ENCODE data around the gene LMTK2.

LMTK2 gene

DNA sequence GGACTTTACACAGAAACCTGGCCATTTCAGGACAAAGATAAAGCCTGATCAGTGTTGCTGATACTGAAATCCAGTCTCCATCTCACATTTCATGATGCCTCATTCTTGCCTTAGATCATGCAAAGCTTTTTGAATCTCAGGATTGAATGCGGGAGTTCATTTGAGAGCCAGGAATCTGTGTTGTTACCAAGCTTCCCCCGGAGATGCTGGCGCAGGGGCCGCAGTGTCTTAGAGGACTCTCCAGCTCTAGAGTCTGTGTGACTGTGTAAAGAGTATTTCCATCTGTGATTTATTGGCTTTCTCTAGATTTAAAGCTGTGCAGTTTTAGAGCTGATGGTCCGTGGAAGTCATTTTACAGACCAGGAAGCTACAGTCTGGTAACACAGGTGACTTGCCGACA, 32.0 kb downstream of the LMTK2 start:
- Histone ChIP-seq H3K9me3 (ENCODE audit: severe bottlenecking) (no peaks in the 10 kb centered on the region), H3K27ac (ENCODE audit: poor library complexity, severe bottlenecking) (no peak overlapping the region), H3K4me1 (ENCODE audit: insufficient read depth, poor library complexity, severe bottlenecking) (peaks cover 6% of the 10 kb centered on the region), H3K4me3 (ENCODE audit: severe bottlenecking) (no peak overlapping the region), H3K27me3 (ENCODE audit: insufficient read depth, poor library complexity, severe bottlenecking) (no peaks in the 10 kb centered on the region), H3K36me3 (ENCODE audit: low read depth) (peaks cover 19% of the 10 kb centered on the region)
- TF ChIP-seq, protein P1, sequence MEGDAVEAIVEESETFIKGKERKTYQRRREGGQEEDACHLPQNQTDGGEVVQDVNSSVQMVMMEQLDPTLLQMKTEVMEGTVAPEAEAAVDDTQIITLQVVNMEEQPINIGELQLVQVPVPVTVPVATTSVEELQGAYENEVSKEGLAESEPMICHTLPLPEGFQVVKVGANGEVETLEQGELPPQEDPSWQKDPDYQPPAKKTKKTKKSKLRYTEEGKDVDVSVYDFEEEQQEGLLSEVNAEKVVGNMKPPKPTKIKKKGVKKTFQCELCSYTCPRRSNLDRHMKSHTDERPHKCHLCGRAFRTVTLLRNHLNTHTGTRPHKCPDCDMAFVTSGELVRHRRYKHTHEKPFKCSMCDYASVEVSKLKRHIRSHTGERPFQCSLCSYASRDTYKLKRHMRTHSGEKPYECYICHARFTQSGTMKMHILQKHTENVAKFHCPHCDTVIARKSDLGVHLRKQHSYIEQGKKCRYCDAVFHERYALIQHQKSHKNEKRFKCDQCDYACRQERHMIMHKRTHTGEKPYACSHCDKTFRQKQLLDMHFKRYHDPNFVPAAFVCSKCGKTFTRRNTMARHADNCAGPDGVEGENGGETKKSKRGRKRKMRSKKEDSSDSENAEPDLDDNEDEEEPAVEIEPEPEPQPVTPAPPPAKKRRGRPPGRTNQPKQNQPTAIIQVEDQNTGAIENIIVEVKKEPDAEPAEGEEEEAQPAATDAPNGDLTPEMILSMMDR (IDR thresholded peaks at IDR 0.05; ENCODE audit: poor library complexity, severe bottlenecking), result no peak
- ATAC-seq (ENCODE audit: low read depth) (no peak), DNase-seq (ENCODE audit: low spot score) (no peak)

DNA sequence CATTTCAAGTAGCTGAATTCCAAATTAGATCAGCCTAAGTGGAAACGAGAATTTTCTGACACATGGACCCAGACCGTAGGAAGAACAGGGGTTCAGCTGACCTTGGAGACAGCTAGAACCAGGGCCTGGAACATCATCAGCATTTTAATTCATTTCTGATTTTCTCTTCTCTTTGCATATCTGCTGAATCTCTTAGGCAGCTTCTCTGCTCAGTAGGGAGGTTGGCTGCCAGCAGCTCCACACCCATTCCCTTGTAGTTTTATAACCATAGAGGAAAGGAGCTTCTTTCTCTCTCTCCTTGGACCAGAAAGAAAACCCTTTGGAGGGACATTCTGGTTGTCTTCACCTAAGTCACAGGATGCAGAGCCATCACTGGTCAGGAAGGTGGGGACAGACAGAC, 36.0 kb downstream of the LMTK2 start:
- Histone ChIP-seq H3K27ac (ENCODE audit: poor library complexity, severe bottlenecking) (no peak overlapping the region), H3K27me3 (ENCODE audit: insufficient read depth, poor library complexity, severe bottlenecking) (no peaks in the 10 kb centered on the region), H3K36me3 (ENCODE audit: low read depth) (peaks cover 28% of the 10 kb centered on the region), H3K4me1 (ENCODE audit: insufficient read depth, poor library complexity, severe bottlenecking) (no peaks in the 10 kb centered on the region), H3K4me3 (ENCODE audit: severe bottlenecking) (no peak overlapping the region), H3K9me3 (ENCODE audit: severe bottlenecking) (no peaks in the 10 kb centered on the region)
- DNase-seq (ENCODE audit: low spot score), result no peak
- ATAC-seq (ENCODE audit: low read depth), result no peak
- TF ChIP-seq, protein P1 (IDR thresholded peaks at IDR 0.05; ENCODE audit: poor library complexity, severe bottlenecking), result no peak

DNA sequence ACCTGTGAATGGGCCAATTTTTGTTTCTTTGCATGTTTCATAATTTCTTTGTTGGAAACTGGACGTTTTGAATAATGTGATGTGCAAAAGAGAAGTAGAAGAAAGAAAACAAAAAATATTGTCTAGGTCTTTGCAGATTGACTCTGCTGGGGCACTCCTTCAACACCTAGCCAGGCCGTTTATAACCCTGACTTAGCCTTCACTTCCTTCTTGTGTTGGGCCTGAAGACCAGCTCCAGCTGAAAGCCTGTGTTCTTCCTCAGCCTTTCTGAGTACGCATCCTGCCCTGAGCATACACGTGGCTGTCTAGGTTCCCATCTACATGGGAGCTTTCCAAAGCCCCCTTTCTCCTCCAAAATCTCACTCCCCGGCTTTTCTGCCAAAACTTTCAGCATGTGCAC, 41.9 kb downstream of the LMTK2 start:
- no peaks in the 10 kb centered on the region for H3K9me3 ChIP-seq (ENCODE audit: severe bottlenecking)
- H3K4me3 ChIP-seq (ENCODE audit: severe bottlenecking), result no peak overlapping the region
- peaks cover 26% of the 10 kb centered on the region for H3K36me3 ChIP-seq (ENCODE audit: low read depth)
- ATAC-seq (ENCODE audit: low read depth) (no peak), DNase-seq (ENCODE audit: low spot score) (no peak)
- no peaks in the 10 kb centered on the region for H3K4me1 ChIP-seq (ENCODE audit: insufficient read depth, poor library complexity, severe bottlenecking)
- no peaks in the 10 kb centered on the region for H3K27me3 ChIP-seq (ENCODE audit: insufficient read depth, poor library complexity, severe bottlenecking)
- no peak overlapping the region for H3K27ac ChIP-seq (ENCODE audit: poor library complexity, severe bottlenecking)
- TF ChIP-seq, protein P1 (IDR thresholded peaks at IDR 0.05; ENCODE audit: poor library complexity, severe bottlenecking), result no peak

DNA sequence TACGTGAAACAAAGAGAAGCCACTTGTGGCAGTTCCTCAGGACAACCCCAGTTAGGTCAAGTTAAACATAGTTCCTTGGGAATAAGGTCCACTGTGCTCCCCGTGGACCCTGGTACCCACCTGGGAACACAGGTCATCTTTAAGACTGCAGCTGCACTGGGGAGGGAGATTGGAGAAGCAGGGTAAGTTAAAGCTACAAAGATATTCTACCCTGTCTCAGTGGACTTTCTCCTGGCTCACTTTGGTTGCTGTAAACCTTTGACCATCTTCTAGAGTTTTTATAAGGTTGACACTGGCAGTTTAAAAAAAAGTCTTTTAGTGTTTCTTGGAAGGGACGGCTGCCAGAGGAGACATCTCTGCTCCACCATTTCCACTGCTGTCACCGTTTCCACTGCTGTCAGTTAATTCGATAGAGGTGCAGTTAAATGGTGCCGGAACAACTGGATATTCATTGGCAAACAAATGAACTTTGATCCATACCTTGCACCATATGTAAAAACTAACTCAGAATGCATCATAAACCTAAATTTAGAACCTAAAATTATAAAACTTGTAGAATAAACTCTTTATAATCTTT, 42.5 kb downstream of the LMTK2 start:
- Histone ChIP-seq H3K36me3 (ENCODE audit: low read depth) (peaks cover 29% of the 10 kb centered on the region), H3K9me3 (ENCODE audit: severe bottlenecking) (no peaks in the 10 kb centered on the region), H3K4me3 (ENCODE audit: severe bottlenecking) (no peak overlapping the region), H3K27ac (ENCODE audit: poor library complexity, severe bottlenecking) (no peak overlapping the region), H3K27me3 (ENCODE audit: insufficient read depth, poor library complexity, severe bottlenecking) (no peaks in the 10 kb centered on the region), H3K4me1 (ENCODE audit: insufficient read depth, poor library complexity, severe bottlenecking) (no peaks in the 10 kb centered on the region)
- TF ChIP-seq, protein P1 (IDR thresholded peaks at IDR 0.05; ENCODE audit: poor library complexity, severe bottlenecking), result no peak
- DNase-seq (ENCODE audit: low spot score) (no peak), ATAC-seq (ENCODE audit: low read depth) (no peak)

DNA sequence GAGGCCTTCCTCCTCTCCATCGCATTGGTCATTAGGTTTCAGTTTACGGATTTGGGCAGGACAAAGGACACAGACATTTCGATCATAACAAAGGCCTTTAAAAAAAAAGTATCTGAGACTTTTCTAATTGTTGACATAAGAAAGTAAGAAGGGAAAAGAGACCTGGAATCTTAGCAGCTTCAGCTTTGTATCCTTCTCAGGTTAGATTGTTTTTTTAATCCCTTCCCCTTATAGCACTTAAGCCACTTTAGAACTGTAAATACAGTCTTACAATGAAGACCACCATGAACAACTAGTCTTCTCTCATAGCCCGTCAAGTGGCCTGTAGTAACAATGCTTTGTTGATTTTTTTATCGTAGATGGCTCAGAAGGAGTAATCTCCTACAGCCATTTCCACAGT, 45.2 kb downstream of the LMTK2 start:
- ATAC-seq (ENCODE audit: low read depth) (no peak), DNase-seq (ENCODE audit: low spot score) (no peak)
- H3K36me3 ChIP-seq (ENCODE audit: low read depth), result peaks cover 31% of the 10 kb centered on the region

More for the DNA sequence above, 45.2 kb downstream of the LMTK2 start:
- H3K27me3 ChIP-seq (ENCODE audit: insufficient read depth, poor library complexity, severe bottlenecking), result no peaks in the 10 kb centered on the region
- no peaks in the 10 kb centered on the region for H3K9me3 ChIP-seq (ENCODE audit: severe bottlenecking)
- no peak overlapping the region for H3K27ac ChIP-seq (ENCODE audit: poor library complexity, severe bottlenecking)
- no peak overlapping the region for H3K4me3 ChIP-seq (ENCODE audit: severe bottlenecking)
- H3K4me1 ChIP-seq (ENCODE audit: insufficient read depth, poor library complexity, severe bottlenecking), result no peaks in the 10 kb centered on the region
- TF ChIP-seq, protein P1 (IDR thresholded peaks at IDR 0.05; ENCODE audit: poor library complexity, severe bottlenecking), result no peak

Measured in RWPE2 (cell line).